Caco-2 (cell line): Measurements from ENCODE around the gene BPTF. TPM values are rescaled to one million over a fixed set of nuclear protein-coding genes. Genes with fewer than 3 reads are reported as not detected.
"Not testable (repeated sequence)": the region's sequence is repeated elsewhere in the genome, so short reads cannot be mapped to it uniquely, and the experiment has no call there.

Experiments used
- BruUV-seq: library from RNA; stranded (reverse); fragments of 400-500 nt; replicated peaks from 2 replicates; lab custom pipeline; 2021; lab: Mats Ljungman, UMichigan
- CTCF ChIA-PET: fragments of 300-600 bp; sonication (Branson Sonifier 250); formaldehyde crosslinking; loops from one replicate; lab custom pipeline; 2022; ENCODE audit warnings: antibody characterized with exemption; lab: Charles Lee
- POLR2A ChIA-PET: fragments of 300-600 bp; sonication (Branson Sonifier 250); formaldehyde crosslinking; loops from one replicate; lab custom pipeline; 2022; ENCODE audit warnings: antibody characterized with exemption; lab: Charles Lee
- DNase-seq, 2 experiments: peaks; one replicate each; pipeline versions ENCODE4 v3.0.0 to v3.0.0-alpha.2; 2020 to 2022
- H3K27me3 ChIP-seq: replicated peaks from 2 replicates; pipeline ENCODE4 v1.6.0; 2011; ENCODE audit warnings: low read length; ENCODE audit not compliant: control insufficient read depth, insufficient read depth
- H3K36me3 ChIP-seq: 2 replicates; pipeline ENCODE4 v1.5.1; 2011; ENCODE audit warnings: low read length; ENCODE audit not compliant: control insufficient read depth, insufficient read depth
- H3K4me1 ChIP-seq: fragments of 250-450 bp; sonication (Bioruptor Pico); 2 replicates; pipeline ENCODE4 v1.5.1; 2020; ENCODE audit warnings: mild to moderate bottlenecking
- H3K4me3 ChIP-seq: 2 replicates; pipeline ENCODE4 v1.5.1; 2011; ENCODE audit warnings: low read depth, mild to moderate bottlenecking, control low read depth, low read length
- H3K9me3 ChIP-seq: fragments of 250-450 bp; sonication (Bioruptor Pico); 2 replicates; pipeline ENCODE4 v1.5.1; 2020; ENCODE audit warnings: mild to moderate bottlenecking, moderate library complexity
- H3K27ac Mint-ChIP-seq: one replicate; pipeline ENCODE4 v1.8.0; 2022; ENCODE audit warnings: mixed read lengths; ENCODE audit not compliant: unreplicated experiment
- H3K27me3 Mint-ChIP-seq: one replicate; pipeline ENCODE4 v1.8.0; 2022; ENCODE audit warnings: mixed read lengths; ENCODE audit not compliant: insufficient read depth, unreplicated experiment
- H3K36me3 Mint-ChIP-seq: one replicate; pipeline ENCODE4 v1.8.0; 2022; ENCODE audit warnings: mild to moderate bottlenecking, mixed read lengths; ENCODE audit not compliant: insufficient read depth, unreplicated experiment
- H3K4me1 Mint-ChIP-seq: one replicate; pipeline ENCODE4 v1.8.0; 2022; ENCODE audit warnings: low read depth, mixed read lengths; ENCODE audit not compliant: unreplicated experiment
- H3K4me3 Mint-ChIP-seq: one replicate; pipeline ENCODE4 v1.8.0; 2022; ENCODE audit warnings: mild to moderate bottlenecking, moderate library complexity, mixed read lengths; ENCODE audit not compliant: unreplicated experiment
- H3K9me3 Mint-ChIP-seq: one replicate; pipeline ENCODE4 v1.8.0; 2022; ENCODE audit warnings: mixed read lengths; ENCODE audit not compliant: unreplicated experiment
- CTCF ChIP-seq, 2 experiments: fragments of 200-600 bp in 1 of 2; IDR thresholded peaks; 1 replicate in 1 of 2; 2 replicates in 1 of 2; pipeline versions ENCODE4 v1.5.1 to v1.8.0; 2011 to 2022; ENCODE audit warnings: antibody characterized with exemption in 1 of 2, control low read depth in 1 of 2, inconsistent platforms in 1 of 2, low read depth in 1 of 2, low read length in 1 of 2, mild to moderate bottlenecking in 1 of 2, moderate library complexity in 1 of 2; ENCODE audit not compliant: insufficient read depth in 1 of 2, severe bottlenecking in 1 of 2, unreplicated experiment in 1 of 2
- intact Hi-C: fragments of 100-400 bp; cut with micrococcal nuclease; formaldehyde crosslinking; loops from one replicate; pipeline ENCODE4 v1.10.0; 2022; ENCODE audit not compliant: unreplicated experiment
- total RNA-seq: library from RNA; stranded (reverse); gene quantifications from 2 replicates; pipeline ENCODE4 v1.2.3, GENCODE V29; 2022

BPTF gene
- total RNA-seq, 1 experiment from 2014 or later, result 101 TPM

DNA sequence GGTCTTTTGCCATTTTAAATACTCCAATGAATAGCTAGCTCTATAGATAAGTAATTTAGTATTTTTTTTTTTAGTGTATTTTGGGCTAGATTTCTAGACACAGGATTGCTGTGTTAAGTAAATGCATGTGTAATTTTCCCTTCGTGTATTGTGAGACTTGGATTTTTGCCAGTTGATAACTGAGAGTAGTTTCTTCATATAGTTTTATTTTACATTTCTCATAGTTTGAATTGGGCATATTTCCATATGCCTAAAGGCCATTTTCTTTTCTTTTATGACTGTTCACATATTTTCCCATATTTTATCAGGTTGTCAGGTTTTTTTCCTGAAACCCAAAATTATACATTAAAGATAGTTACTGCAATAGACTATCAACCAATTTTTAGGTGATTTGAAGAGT lies 59.4 kb downstream of the BPTF start:
- peaks cover 42% of the 10 kb centered on the region for H3K36me3 Mint-ChIP-seq
- no peak for TF ChIP-seq CTCF (IDR thresholded peaks at IDR 0.05; ENCODE audit: insufficient read depth in 1 of 2, low read depth in 1 of 2, low read length in 1 of 2, severe bottlenecking in 1 of 2, unreplicated experiment in 1 of 2)
- intact Hi-C loops, result no loop called here
- H3K27ac Mint-ChIP-seq, result no peak overlapping the region
- ChIA-PET CTCF (no interaction called here), POLR2A (no interaction called here)
- no peak overlapping the region for H3K4me3 Mint-ChIP-seq
- H3K9me3 ChIP-seq, result no peaks in the 10 kb centered on the region
- BruUV-seq, result no TSS peak
- no peaks in the 10 kb centered on the region for H3K27me3 ChIP-seq
- DNase-seq, result no peak
- no peaks in the 10 kb centered on the region for H3K4me1 ChIP-seq
- no peaks in the 10 kb centered on the region for H3K9me3 Mint-ChIP-seq
- peaks cover 2% of the 10 kb centered on the region for H3K36me3 ChIP-seq
- H3K4me3 ChIP-seq, result no peak overlapping the region
- H3K4me1 Mint-ChIP-seq, result peaks cover 13% of the 10 kb centered on the region
- no peaks in the 10 kb centered on the region for H3K27me3 Mint-ChIP-seq

GRCh38 chr17:67891481-67892119 lies 66.3 kb downstream of the BPTF start:
- H3K4me3 ChIP-seq, result no peak overlapping the region
- CTCF ChIA-PET, result interaction anchor here (0.6 to 0.9 kb wide), 3 partner anchors 49 to 1510 kb away, joined by 3 to 4 read pairs (median 3); no protein-coding TSS in a partner anchor
- Mint-ChIP-seq H3K4me1 (no peaks in the 10 kb centered on the region), H3K4me3 (no peak overlapping the region), H3K27ac (no peak overlapping the region), H3K36me3 (peaks cover 51% of the 10 kb centered on the region), H3K27me3 (no peaks in the 10 kb centered on the region), H3K9me3 (no peaks in the 10 kb centered on the region)
- DNase-seq, result peak; percentile 43 to 50
- TF ChIP-seq CTCF (IDR thresholded peaks at IDR 0.05; ENCODE audit: insufficient read depth in 1 of 2, low read depth in 1 of 2, low read length in 1 of 2, severe bottlenecking in 1 of 2, unreplicated experiment in 1 of 2), result peak in 1 of 2 experiments; percentile 66
- no peaks in the 10 kb centered on the region for H3K9me3 ChIP-seq
- POLR2A ChIA-PET, result interaction anchor here (0.8 kb wide), 1 partner anchor 144 kb away, joined by 4 read pairs; the partner anchor contains the start of gene KPNA2
- H3K4me1 ChIP-seq, result peaks cover 9% of the 10 kb centered on the region
- H3K27me3 ChIP-seq, result no peaks in the 10 kb centered on the region
- BruUV-seq, result no TSS peak
- H3K36me3 ChIP-seq, result peaks cover 2% of the 10 kb centered on the region
- intact Hi-C loops, result no loop called here

DNA sequence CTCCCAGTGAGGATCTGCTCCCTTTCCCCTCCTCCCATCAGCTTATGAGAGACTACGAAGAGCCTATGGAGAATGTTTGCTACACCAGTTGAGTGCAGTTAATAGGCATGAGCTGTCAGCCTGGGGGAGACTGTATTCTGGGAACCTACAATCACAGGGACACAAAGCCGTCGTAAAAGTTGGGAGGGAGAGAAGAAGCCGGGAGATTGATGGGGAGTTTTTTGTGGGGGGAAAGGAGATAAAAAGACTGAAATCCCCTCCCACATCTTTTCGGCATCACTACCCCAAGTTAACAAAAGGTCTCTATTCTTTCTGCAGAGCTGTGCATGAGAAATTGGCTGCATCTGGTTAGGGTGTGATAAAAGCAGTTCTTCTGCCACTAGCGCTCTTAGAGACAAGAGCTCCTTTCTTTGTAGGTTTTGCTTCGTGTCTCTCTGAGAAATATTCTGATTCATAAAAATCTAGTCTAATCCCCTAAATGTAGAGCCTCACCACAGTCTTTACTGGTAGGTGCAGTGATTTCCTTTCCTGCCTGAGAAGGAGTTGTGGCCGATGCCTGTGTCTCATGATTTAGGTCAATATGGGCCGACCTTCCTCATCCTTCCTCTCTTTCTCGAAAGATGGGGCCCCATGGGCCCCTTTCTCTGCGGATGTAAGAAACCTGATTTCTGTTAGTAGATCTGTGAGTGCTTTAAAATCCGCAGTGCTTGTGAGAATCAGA lies 77.4 kb downstream of the BPTF start:
- H3K27ac Mint-ChIP-seq, result no peak overlapping the region
- no TSS peak for BruUV-seq
- Histone ChIP-seq H3K4me1 (no peaks in the 10 kb centered on the region), H3K36me3 (peaks cover 3% of the 10 kb centered on the region), H3K27me3 (no peaks in the 10 kb centered on the region), H3K9me3 (no peaks in the 10 kb centered on the region), H3K4me3 (no peak overlapping the region)
- no peak for TF ChIP-seq CTCF (IDR thresholded peaks at IDR 0.05; ENCODE audit: insufficient read depth in 1 of 2, low read depth in 1 of 2, low read length in 1 of 2, severe bottlenecking in 1 of 2, unreplicated experiment in 1 of 2)
- CTCF ChIA-PET, result no interaction called here
- no peaks in the 10 kb centered on the region for H3K4me1 Mint-ChIP-seq
- H3K36me3 Mint-ChIP-seq, result peaks cover 64% of the 10 kb centered on the region
- H3K9me3 Mint-ChIP-seq, result no peaks in the 10 kb centered on the region
- no peak for DNase-seq
- no peak overlapping the region for H3K4me3 Mint-ChIP-seq
- no peaks in the 10 kb centered on the region for H3K27me3 Mint-ChIP-seq
- intact Hi-C loops, result no loop called here
- POLR2A ChIA-PET, result no interaction called here

- BruUV-seq, H3K4me3 Mint-ChIP-seq, H3K4me3 ChIP-seq, H3K27me3 Mint-ChIP-seq, POLR2A ChIA-PET, H3K9me3 Mint-ChIP-seq, CTCF ChIA-PET, DNase-seq, H3K27ac Mint-ChIP-seq, H3K27me3 ChIP-seq, H3K36me3 ChIP-seq, intact Hi-C loops, H3K9me3 ChIP-seq, H3K4me1 Mint-ChIP-seq, H3K4me1 ChIP-seq: not testable (repeated sequence)
- H3K36me3 Mint-ChIP-seq, result peaks cover 73% of the 10 kb centered on the region
Observed at GRCh38 chr17:67905298-67905697, 80.0 kb downstream of the BPTF start.
